K562 (cell line): ENCODE data around the gene RNASEH2A. TPM values are rescaled to one million over a fixed set of nuclear protein-coding genes. Genes with fewer than 3 reads are reported as not detected.

Experiments
- AFF1 ChIP-seq, 2 experiments: fragments of 450-650 bp; IDR thresholded peaks; 2 replicates each; pipeline ENCODE4 v1.6.1; 2018; ENCODE audit warnings: mild to moderate bottlenecking in 2 of 2, low read depth in 1 of 2; ENCODE audit not compliant: partially characterized antibody in 2 of 2
- ETS2 ChIP-seq: IDR thresholded peaks from 2 replicates; pipeline ENCODE4 v1.6.1; 2016; ENCODE audit warnings: borderline replicate concordance, missing genetic modification characterization, mild to moderate bottlenecking, moderate library complexity, missing compliant biosample characterization; ENCODE audit not compliant: poor library complexity, severe bottlenecking
- HNRNPLL ChIP-seq: fragments of 200-400 bp; formaldehyde crosslinking; IDR thresholded peaks from 2 replicates; pipeline ENCODE4 v1.6.1; 2017; ENCODE audit warnings: low read length, low read depth, mild to moderate bottlenecking; ENCODE audit not compliant: poor library complexity, severe bottlenecking
- LEF1 ChIP-seq: fragments of 450-650 bp; IDR thresholded peaks from 2 replicates; pipeline ENCODE4 v1.6.1; 2016; ENCODE audit warnings: mild to moderate bottlenecking
- MCM7 ChIP-seq, 2 experiments: fragments of 450-650 bp; IDR thresholded peaks; 2 replicates each; pipeline ENCODE4 v1.6.1; 2016 to 2018
- MGA ChIP-seq: fragments of 450-650 bp; IDR thresholded peaks from 2 replicates; pipeline ENCODE4 v1.6.1; 2016; ENCODE audit warnings: mild to moderate bottlenecking, moderate library complexity
- SRF ChIP-seq, 2 experiments: fragments of 250-450, 450-650 bp in 1 of 2; sonication (Bioruptor Pico) in 1 of 2; sonication (generic) in 1 of 2; formaldehyde crosslinking; IDR thresholded peaks; 2 replicates each; pipeline versions ENCODE4 v1.5.0 to v1.5.1; 2020 to 2022; ENCODE audit warnings: mild to moderate bottlenecking in 1 of 2, missing genetic modification reagents in 1 of 2
- ZNF449 ChIP-seq: fragments of 250-450 bp; sonication (Bioruptor Pico); IDR thresholded peaks from 2 replicates; pipeline ENCODE4 v1.8.0; 2022; ENCODE audit warnings: moderate library complexity, mild to moderate bottlenecking, inconsistent platforms
- ZNF77 ChIP-seq: fragments of 250-450 bp; sonication (Bioruptor Pico); IDR thresholded peaks from 2 replicates; pipeline ENCODE4 v1.5.0; 2020
- polyA plus RNA-seq, 8 experiments: library from polyadenylated mRNA; depleted of rRNA in 4 of 8; stranded (reverse) in 5 of 8; unstranded in 3 of 8; fragments of >200 nt; fragmentation: Nextera tagmentation in 2 of 8; fragmentation: Illumina TruSeq in 1 of 8; extraction: Ambion mirVana in 2 of 8; extraction: Trizol in 1 of 8; gene quantifications; 2 replicates each; pipeline versions ENCODE4 v1.2.1 to v1.2.3, GENCODE V29; 2011 to 2014; ENCODE audit warnings: inconsistent platforms in 1 of 8, missing spikeins in 1 of 8
- total RNA-seq, 7 experiments: library from RNA; depleted of rRNA in 6 of 7; stranded (reverse); fragments of >200 nt in 6 of 7; fragmentation: Illumina TruSeq in 2 of 7; extraction: Trizol in 2 of 7; gene quantifications; 2 replicates each; pipeline versions ENCODE4 v1.2.1 to v1.2.3, GENCODE V29; 2011 to 2021; ENCODE audit warnings: low replicate concordance in 1 of 7

Gene RNASEH2A
- total and polyA plus RNA-seq, 9 of the 15 experiments (the other 6 are each of a cell fraction or from before 2014, with no cell fraction given): 22.3 to 78.0 (median 61.7) TPM

- TF ChIP-seq MGA: peak; percentile 79
- no peak for TF ChIP-seq AFF1 (IDR thresholded peaks at IDR 0.05; ENCODE audit: low read depth in 1 of 2, partially characterized antibody in 2 of 2)
- no peak for TF ChIP-seq ETS2 (tag)
- peak; percentile 28; the same call in 1 of the 2 replicates for TF ChIP-seq LEF1
- TF ChIP-seq ZNF77: no peak
- TF ChIP-seq SRF (CRISPR knock-in tag; IDR thresholded peaks at IDR 0.05): no peak; a peak in 1 of 4 replicates
- TF ChIP-seq ZNF449 (CRISPR knock-in tag): no peak
- peak; percentile 62 for TF ChIP-seq HNRNPLL
- no peak for TF ChIP-seq MCM7 (IDR thresholded peaks at IDR 0.05)
Measured at GRCh38 chr19:12782424-12783290, 23.7 kb upstream of the RNASEH2A start (continued).
